Measurements from ENCODE around the gene DUSP7. TPM values are rescaled to one million over a fixed set of nuclear protein-coding genes. Genes with fewer than 3 reads are reported as not detected.

The DUSP7 gene
- total RNA-seq, 1 donor from 2014 or later = 34.0 TPM

DNA sequence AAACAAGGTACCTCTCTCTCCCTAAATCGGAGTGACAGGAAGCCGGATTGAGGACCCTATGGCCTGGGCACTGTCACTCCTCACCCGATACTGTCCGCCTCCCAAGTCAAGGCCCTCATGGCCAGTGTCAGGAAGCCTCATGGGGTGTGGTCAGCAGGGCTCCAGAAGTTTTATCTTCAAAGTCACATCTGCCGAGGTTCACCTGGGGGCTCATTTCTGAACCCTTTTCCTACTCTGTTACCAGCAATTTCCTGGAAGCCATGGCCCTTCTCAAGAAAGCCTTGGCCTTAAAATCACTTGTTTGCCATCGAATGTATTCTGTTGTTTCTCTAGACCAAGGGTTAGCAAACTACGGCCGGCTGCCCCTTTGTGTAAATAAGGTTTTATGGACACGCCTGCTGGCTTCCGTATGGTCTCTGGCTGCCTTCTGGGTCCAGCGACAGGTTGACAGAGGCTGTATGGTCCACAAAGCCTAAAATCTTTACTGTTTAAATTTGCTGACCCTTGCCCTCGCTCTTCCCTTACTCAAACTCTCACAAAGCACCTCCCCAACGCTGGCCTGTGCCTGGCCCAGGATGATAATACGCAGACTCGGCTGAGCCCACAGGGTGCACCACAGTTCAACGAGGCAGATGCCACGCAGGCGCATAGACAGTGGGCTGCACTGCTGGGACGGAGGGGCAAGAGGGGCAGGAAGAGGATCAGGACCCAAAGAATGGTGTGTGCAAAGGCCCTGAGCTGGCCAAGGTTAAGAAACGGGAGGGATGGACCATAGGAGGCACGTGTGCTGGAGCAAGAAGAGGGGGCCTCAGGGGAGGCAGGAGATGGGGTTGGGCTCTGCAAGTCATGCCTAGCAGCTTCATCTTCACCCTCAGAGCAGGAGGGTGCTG is 24.7 kb upstream of the DUSP7 start:
- H3K27ac Mint-ChIP-seq = no peak overlapping the region
- H3K27me3 Mint-ChIP-seq = no peaks in the 10 kb centered on the region
- H3K36me3 Mint-ChIP-seq (ENCODE audit: low read depth) = no peaks in the 10 kb centered on the region
- peaks cover 4% of the 10 kb centered on the region for H3K4me1 Mint-ChIP-seq
- intact Hi-C loops (cut with micrococcal nuclease) = no loop called here
- H3K4me3 Mint-ChIP-seq = no peak overlapping the region
- DNase-seq = no peak
- no peaks in the 10 kb centered on the region for H3K9me3 Mint-ChIP-seq

GRCh38 chr3:52079958-52080357 is 23.6 kb upstream of the DUSP7 start:
- Mint-ChIP-seq H3K27me3 (no peaks in the 10 kb centered on the region), H3K36me3 (ENCODE audit: low read depth) (no peaks in the 10 kb centered on the region), H3K4me1 (no peaks in the 10 kb centered on the region), H3K9me3 (no peaks in the 10 kb centered on the region), H3K27ac (no peak overlapping the region), H3K4me3 (no peak overlapping the region)
- no peak for DNase-seq
- intact Hi-C loops (cut with micrococcal nuclease) = no loop called here

- Mint-ChIP-seq H3K27ac (no peak overlapping the region), H3K4me3 (no peak overlapping the region), H3K9me3 (no peaks in the 10 kb centered on the region), H3K27me3 (no peaks in the 10 kb centered on the region), H3K4me1 (no peaks in the 10 kb centered on the region), H3K36me3 (ENCODE audit: low read depth) (no peaks in the 10 kb centered on the region)
- no peak for DNase-seq
- intact Hi-C loops (cut with micrococcal nuclease) = no loop called here
Measured at GRCh38 chr3:52078781-52079560, 22.6 kb upstream of the DUSP7 start.

- intact Hi-C loops (cut with micrococcal nuclease) = no loop called here
- H3K4me1 Mint-ChIP-seq = no peaks in the 10 kb centered on the region
- no peak for DNase-seq
- no peaks in the 10 kb centered on the region for H3K27me3 Mint-ChIP-seq
- H3K27ac Mint-ChIP-seq = no peak overlapping the region
- no peaks in the 10 kb centered on the region for H3K36me3 Mint-ChIP-seq (ENCODE audit: low read depth)
- H3K4me3 Mint-ChIP-seq = no peak overlapping the region
- no peaks in the 10 kb centered on the region for H3K9me3 Mint-ChIP-seq
Measured at GRCh38 chr3:52077925-52078324, 21.6 kb upstream of the DUSP7 start.

GRCh38 chr3:52076896-52077780 is 20.8 kb upstream of the DUSP7 start:
- intact Hi-C loops (cut with micrococcal nuclease) = no loop called here

GRCh38 chr3:52073490-52073889 is 17.1 kb upstream of the DUSP7 start:
- no peaks in the 10 kb centered on the region for H3K27me3 Mint-ChIP-seq
- no peaks in the 10 kb centered on the region for H3K36me3 Mint-ChIP-seq (ENCODE audit: low read depth)
- H3K4me3 Mint-ChIP-seq = no peak overlapping the region
- H3K4me1 Mint-ChIP-seq = no peaks in the 10 kb centered on the region
- no peak overlapping the region for H3K27ac Mint-ChIP-seq
- no peaks in the 10 kb centered on the region for H3K9me3 Mint-ChIP-seq
- intact Hi-C loops (cut with micrococcal nuclease) = no loop called here
- no peak for DNase-seq

More at GRCh38 chr3:52076896-52077780, 20.8 kb upstream of the DUSP7 start:
- Mint-ChIP-seq H3K4me1 (no peaks in the 10 kb centered on the region), H3K4me3 (no peak overlapping the region), H3K27ac (no peak overlapping the region), H3K27me3 (no peaks in the 10 kb centered on the region), H3K36me3 (ENCODE audit: low read depth) (no peaks in the 10 kb centered on the region), H3K9me3 (no peaks in the 10 kb centered on the region)
- no peak for DNase-seq

- no peak for DNase-seq
- H3K36me3 Mint-ChIP-seq (ENCODE audit: low read depth) = no peaks in the 10 kb centered on the region
- H3K9me3 Mint-ChIP-seq = no peaks in the 10 kb centered on the region
- intact Hi-C loops (cut with micrococcal nuclease) = no loop called here
- no peak overlapping the region for H3K27ac Mint-ChIP-seq
- H3K27me3 Mint-ChIP-seq = no peaks in the 10 kb centered on the region
- no peak overlapping the region for H3K4me3 Mint-ChIP-seq
- no peaks in the 10 kb centered on the region for H3K4me1 Mint-ChIP-seq
Measured at GRCh38 chr3:52072471-52072870, 16.1 kb upstream of the DUSP7 start.

DNA sequence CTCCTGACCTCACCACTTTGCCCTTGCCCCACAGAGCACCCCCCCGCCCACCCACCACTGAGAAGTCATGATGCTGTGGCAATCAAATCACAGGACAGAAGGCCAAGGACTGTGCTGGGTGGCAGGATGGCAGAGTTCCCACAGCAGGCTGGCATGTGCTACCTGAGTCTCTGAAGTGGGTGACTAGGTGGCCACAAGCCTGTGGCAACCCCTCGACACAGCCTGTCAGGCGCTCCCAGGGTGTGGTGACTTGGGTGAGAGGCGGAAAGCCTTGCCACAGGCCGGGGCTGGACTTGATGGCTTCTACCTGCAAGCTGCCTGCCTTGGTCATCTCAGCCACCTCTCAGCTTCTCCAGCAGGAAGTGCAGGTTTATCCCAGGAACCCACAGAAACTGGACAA is 15.6 kb upstream of the DUSP7 start:
- no peak for DNase-seq
- intact Hi-C loops (cut with micrococcal nuclease) = no loop called here
- Mint-ChIP-seq H3K27me3 (no peaks in the 10 kb centered on the region), H3K36me3 (ENCODE audit: low read depth) (no peaks in the 10 kb centered on the region), H3K4me3 (no peak overlapping the region), H3K9me3 (no peaks in the 10 kb centered on the region), H3K4me1 (no peaks in the 10 kb centered on the region), H3K27ac (no peak overlapping the region)

DNA sequence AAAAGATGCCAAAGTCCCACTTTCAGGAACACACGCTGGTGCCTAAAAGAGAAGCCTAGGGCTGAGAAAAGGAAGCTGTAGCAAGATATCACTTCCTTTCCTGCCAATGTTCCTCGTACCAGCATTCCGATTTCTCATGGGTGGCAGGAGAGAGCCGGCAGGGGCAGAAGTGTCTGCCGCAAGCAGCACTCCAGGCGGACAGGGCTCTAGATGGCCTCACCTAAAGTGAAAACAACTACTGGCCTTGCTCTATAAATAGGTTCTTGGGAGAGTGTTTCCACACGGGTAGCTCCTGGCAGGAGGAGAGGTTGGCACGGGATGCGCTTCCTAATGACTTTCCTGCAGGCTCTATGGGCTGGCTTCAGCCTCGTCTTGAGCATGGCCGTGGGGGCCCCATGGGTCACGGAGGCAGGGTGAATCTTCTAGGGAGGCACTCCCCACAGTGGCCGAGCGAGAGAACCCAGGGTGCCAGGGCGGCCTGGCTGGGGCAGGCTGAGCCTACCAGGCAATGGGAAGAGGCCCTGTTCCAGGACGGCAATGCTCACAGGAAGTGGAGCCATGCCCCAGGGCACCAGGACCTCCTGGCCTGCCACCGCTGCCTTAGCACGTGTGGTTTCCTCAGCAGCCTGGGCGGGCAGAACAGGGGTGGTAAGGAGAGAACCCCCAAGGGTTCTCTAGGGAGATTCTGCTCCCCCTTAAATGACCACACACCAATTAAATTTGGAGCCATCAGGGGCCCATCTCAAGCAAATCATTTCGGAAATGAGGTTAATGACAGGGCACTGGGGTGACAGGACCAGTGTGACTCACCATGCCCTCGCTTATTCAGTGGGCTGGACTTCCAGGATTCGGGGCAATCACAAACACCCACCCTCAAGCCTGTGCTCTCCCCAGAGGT is 14.6 kb upstream of the DUSP7 start:
- no peaks in the 10 kb centered on the region for H3K9me3 Mint-ChIP-seq
- H3K4me1 Mint-ChIP-seq = no peaks in the 10 kb centered on the region
- H3K27ac Mint-ChIP-seq = no peak overlapping the region
- DNase-seq = no peak
- H3K4me3 Mint-ChIP-seq = no peak overlapping the region
- H3K27me3 Mint-ChIP-seq = no peaks in the 10 kb centered on the region
- intact Hi-C loops (cut with micrococcal nuclease) = no loop called here
- no peaks in the 10 kb centered on the region for H3K36me3 Mint-ChIP-seq (ENCODE audit: low read depth)

GRCh38 chr3:52069855-52070254 is 13.5 kb upstream of the DUSP7 start:
- intact Hi-C loops (cut with micrococcal nuclease) = no loop called here
- Mint-ChIP-seq H3K4me3 (no peak overlapping the region), H3K27ac (no peak overlapping the region), H3K4me1 (no peaks in the 10 kb centered on the region), H3K36me3 (ENCODE audit: low read depth) (no peaks in the 10 kb centered on the region), H3K9me3 (no peaks in the 10 kb centered on the region), H3K27me3 (no peaks in the 10 kb centered on the region)
- DNase-seq = no peak

DNA sequence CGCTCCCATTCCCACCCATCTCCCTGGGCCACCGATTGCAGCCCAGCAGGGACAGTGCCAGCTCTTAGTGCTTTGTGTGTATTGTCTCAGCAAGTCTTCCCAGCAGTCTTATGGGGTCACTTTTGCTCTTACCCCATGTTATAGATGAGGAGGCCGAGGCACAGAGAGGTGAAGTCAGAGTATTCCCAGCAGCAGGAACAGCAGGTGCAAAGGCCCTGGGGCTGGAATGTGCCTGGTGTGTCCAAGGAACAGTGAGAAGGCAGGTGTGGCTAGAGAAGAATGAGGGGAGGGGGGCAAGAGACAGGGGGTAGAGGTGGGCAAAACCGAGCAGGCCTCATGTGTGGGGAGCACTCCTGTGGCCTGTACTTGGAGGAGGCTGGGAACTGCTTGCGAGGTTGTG is 12.8 kb upstream of the DUSP7 start:
- DNase-seq = no peak
- Mint-ChIP-seq H3K27ac (no peak overlapping the region), H3K27me3 (no peaks in the 10 kb centered on the region), H3K4me1 (no peaks in the 10 kb centered on the region), H3K36me3 (ENCODE audit: low read depth) (no peaks in the 10 kb centered on the region), H3K9me3 (no peaks in the 10 kb centered on the region), H3K4me3 (no peak overlapping the region)
- intact Hi-C loops (cut with micrococcal nuclease) = no loop called here

DNA sequence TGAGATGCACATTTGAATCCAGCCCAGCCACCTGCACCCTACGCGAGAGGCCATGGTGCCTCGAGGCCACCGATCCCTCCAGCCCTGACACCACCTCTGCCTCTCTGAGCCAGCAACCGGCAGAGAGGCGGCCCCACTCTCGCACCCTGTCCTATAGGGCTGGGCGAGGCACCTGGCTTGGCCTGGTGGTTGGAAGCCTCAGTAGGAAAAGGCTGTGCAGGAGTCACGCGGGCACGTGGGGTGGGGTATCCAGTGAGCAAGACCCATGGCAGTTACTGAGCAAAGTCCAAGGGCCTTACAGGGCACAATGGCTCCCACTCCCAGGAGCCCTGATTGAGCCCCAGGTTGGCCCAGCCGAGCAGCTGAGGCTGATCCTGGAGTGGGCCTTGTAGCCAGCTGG is 12.4 kb upstream of the DUSP7 start:
- H3K9me3 Mint-ChIP-seq = no peaks in the 10 kb centered on the region

DNA sequence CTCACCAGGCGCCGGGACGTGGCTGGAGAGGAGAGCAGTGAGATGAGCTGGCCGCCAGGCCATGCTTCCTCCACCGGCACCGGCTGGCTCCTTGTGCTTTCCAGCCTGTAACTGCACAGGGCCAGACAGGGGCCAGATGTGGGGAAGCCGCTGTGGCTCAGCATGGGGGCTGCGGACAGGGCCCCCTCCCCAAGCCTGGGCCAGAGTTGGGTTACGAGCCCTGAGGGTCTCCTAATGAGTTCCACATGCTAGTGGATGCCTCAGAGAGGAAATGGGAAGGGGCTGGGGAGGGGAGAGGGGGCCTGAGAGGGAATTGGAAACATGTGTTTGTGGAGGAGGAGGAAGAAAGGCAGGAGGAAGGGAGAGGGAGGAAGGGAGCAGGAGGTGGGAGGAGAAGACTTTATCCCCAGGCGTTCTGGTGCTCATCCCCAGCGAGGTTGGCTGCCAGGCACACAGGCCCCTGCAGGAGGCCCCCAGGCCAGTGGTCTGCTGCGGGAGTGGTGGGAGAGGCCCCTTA is 11.7 kb upstream of the DUSP7 start:
- H3K4me3 Mint-ChIP-seq = no peak overlapping the region
- intact Hi-C loops (cut with micrococcal nuclease) = no loop called here
- no peaks in the 10 kb centered on the region for H3K9me3 Mint-ChIP-seq
- no peaks in the 10 kb centered on the region for H3K36me3 Mint-ChIP-seq (ENCODE audit: low read depth)
- no peaks in the 10 kb centered on the region for H3K27me3 Mint-ChIP-seq
- H3K27ac Mint-ChIP-seq = no peak overlapping the region
- DNase-seq = no peak
- no peaks in the 10 kb centered on the region for H3K4me1 Mint-ChIP-seq

More for the DNA sequence above, 12.4 kb upstream of the DUSP7 start:
- no peak for DNase-seq
- Mint-ChIP-seq H3K4me3 (no peak overlapping the region), H3K27ac (no peak overlapping the region), H3K27me3 (no peaks in the 10 kb centered on the region), H3K36me3 (ENCODE audit: low read depth) (no peaks in the 10 kb centered on the region), H3K4me1 (no peaks in the 10 kb centered on the region)
- intact Hi-C loops (cut with micrococcal nuclease) = no loop called here

Data from activated CD4-positive, alpha-beta T cell treated with anti-CD3 and anti-CD28 coated beads, Interleukin-2, amount 10 ng/mL, durations not matched to agents 24 days and 14 days (primary cell).